AG04450 (cell line): Measurements from ENCODE around the gene AP3D1. TPM values are rescaled to one million over a fixed set of nuclear protein-coding genes. Genes with fewer than 3 reads are reported as not detected.

Experiments
- CTCF ChIA-PET: fragments of 300-600, 350-600 bp; formaldehyde crosslinking; extraction: SDS; loops from one replicate; lab custom pipeline; 2022; ENCODE audit warnings: antibody characterized with exemption, inconsistent platforms; lab: Charles Lee
- POLR2A ChIA-PET: fragments of 350-600 bp; formaldehyde crosslinking; extraction: SDS; loops from one replicate; lab custom pipeline; 2021; ENCODE audit warnings: antibody characterized with exemption, inconsistent platforms; lab: Yijun Ruan, JAX
- DNase-seq: peaks from one replicate; pipeline ENCODE4 v3.0.0-alpha.2; 2011; ENCODE audit warnings: low read depth, low spot score
- H3K27ac ChIP-seq: one replicate; pipeline ENCODE4 v1.5.1; 2012; ENCODE audit warnings: low read depth, low read length, control low read depth
- H3K27me3 ChIP-seq: one replicate; pipeline ENCODE4 v1.6.0; 2012; ENCODE audit warnings: low read length; ENCODE audit not compliant: control insufficient read depth, insufficient read depth
- H3K4me3 ChIP-seq: 2 replicates; pipeline ENCODE4 v1.5.1; 2011; ENCODE audit warnings: mild to moderate bottlenecking, low read depth, low read length, control low read depth
- H3K9me3 ChIP-seq: 2 replicates; pipeline ENCODE4 v1.5.1; 2012; ENCODE audit warnings: low read length; ENCODE audit not compliant: control insufficient read depth, insufficient read depth
- CTCF ChIP-seq: IDR thresholded peaks from 2 replicates; pipeline ENCODE4 v1.5.1; 2011; ENCODE audit warnings: low read depth, low read length, control low read depth, inconsistent platforms
- polyA plus RNA-seq: library from polyadenylated mRNA; depleted of rRNA; stranded (reverse); fragments of >200 nt; gene quantifications from 2 replicates; pipeline ENCODE4 v1.2.3, GENCODE V29; 2011

AP3D1 gene
- polyA plus RNA-seq, 1 experiment, result 68.2 TPM

- H3K27me3 ChIP-seq, result no peaks in the 10 kb centered on the region
- TF ChIP-seq CTCF, result no peak
- H3K27ac ChIP-seq, result no peak overlapping the region
- ChIA-PET CTCF (no interaction called here), POLR2A (no interaction called here)
- no peak for DNase-seq
- peaks cover 3% of the 10 kb centered on the region; the same call in 1 of the 2 replicates for H3K9me3 ChIP-seq
- no peak overlapping the region for H3K4me3 ChIP-seq
These were observed 72.1 kb downstream of the AP3D1 start for GRCh38 chr19:2079076-2079864.

GRCh38 chr19:2077833-2078619 is 73.3 kb downstream of the AP3D1 start:
- Histone ChIP-seq H3K9me3 (peaks cover 3% of the 10 kb centered on the region; the same call in 1 of the 2 replicates), H3K27me3 (no peaks in the 10 kb centered on the region), H3K27ac (no peak overlapping the region), H3K4me3 (no peak overlapping the region)
- TF ChIP-seq CTCF, result no peak
- ChIA-PET POLR2A (no interaction called here), CTCF (interaction anchor here (0.6 to 1.0 kb wide), 2 partner anchors 8 to 59 kb away, joined by 3 to 4 read pairs; no protein-coding TSS in a partner anchor)
- no peak for DNase-seq

- ChIA-PET CTCF (interaction anchor here (0.6 to 1.0 kb wide), 2 partner anchors 8 to 58 kb away, joined by 3 to 4 read pairs; no protein-coding TSS in a partner anchor), POLR2A (interaction anchor here (0.7 kb wide), 1 partner anchor 103 kb away, joined by 3 read pairs; no protein-coding TSS in a partner anchor)
- TF ChIP-seq CTCF, result no peak
- Histone ChIP-seq H3K9me3 (peaks cover 3% of the 10 kb centered on the region; the same call in 1 of the 2 replicates), H3K27me3 (no peaks in the 10 kb centered on the region), H3K27ac (no peak overlapping the region), H3K4me3 (no peak overlapping the region)
- DNase-seq, result no peak
These were observed 74.0 kb downstream of the AP3D1 start for GRCh38 chr19:2077398-2077797.

GRCh38 chr19:2076526-2076944 is 74.8 kb downstream of the AP3D1 start:
- no peak for TF ChIP-seq CTCF
- H3K27me3 ChIP-seq, result no peaks in the 10 kb centered on the region
- ChIA-PET POLR2A (interaction anchor here (0.7 kb wide), 1 partner anchor 102 kb away, joined by 3 read pairs; no protein-coding TSS in a partner anchor), CTCF (no interaction called here)
- H3K27ac ChIP-seq, result no peak overlapping the region
- DNase-seq, result no peak
- peaks cover 3% of the 10 kb centered on the region; the same call in 1 of the 2 replicates for H3K9me3 ChIP-seq
- no peak overlapping the region for H3K4me3 ChIP-seq
